HepG2 (cell line): ENCODE data around the gene UPK1B. TPM values are rescaled to one million over a fixed set of nuclear protein-coding genes. Genes with fewer than 3 reads are reported as not detected.

Experiments used
- ATAC-seq: fragments of 200-7000 bp; cut with Tn5 transposase; 3 replicates; pipeline ENCODE4 v1.9.1; 2020; ENCODE audit warnings: mild to moderate bottlenecking, moderate library complexity
- BruUV-seq: library from RNA; stranded (reverse); fragments of 400-500 nt; replicated peaks from 2 replicates; lab custom pipeline; 2021; lab: Mats Ljungman, UMichigan
- CTCF ChIA-PET: fragments of 300-600 bp; formaldehyde crosslinking; extraction: SDS; loops from one replicate; lab custom pipeline; 2021; ENCODE audit warnings: low total read pairs, inconsistent platforms, low intra/inter-chr PET ratio; lab: Yijun Ruan, JAX
- POLR2A ChIA-PET: fragments of 350-600 bp; sonication (Branson Sonifier 250); formaldehyde crosslinking; loops from one replicate; lab custom pipeline; 2020; ENCODE audit warnings: antibody characterized with exemption, inconsistent platforms; lab: Yijun Ruan, JAX
- DNase-seq: peaks from one replicate; pipeline ENCODE4 v3.0.0-alpha.2; 2015; ENCODE audit warnings: low spot score
- FAIRE-seq: peaks from 3 replicates; lab custom pipeline; 2011; peaks lifted over from hg19 to GRCh38; lab: Jason Lieb, UNC
- H2AFZ ChIP-seq: one replicate; pipeline ENCODE4 v1.6.1; 2011; ENCODE audit warnings: low read length, inconsistent platforms
- H3K27ac ChIP-seq: fragments of 300-600 bp; 3 replicates; pipeline ENCODE4 v1.8.0; 2011; ENCODE audit warnings: mixed run types, mild to moderate bottlenecking, mixed read lengths, low read length, inconsistent platforms; ENCODE audit not compliant: insufficient read depth; ENCODE audit errors: extremely low read length
- H3K27me3 ChIP-seq, 2 experiments: fragments of 200-600 bp in 1 of 2; 2 replicates in 1 of 2; 3 replicates in 1 of 2; pipeline versions ENCODE4 v1.6.0 to v1.8.0; 2011; ENCODE audit warnings: low read length in 2 of 2, mild to moderate bottlenecking in 2 of 2, moderate library complexity in 2 of 2, inconsistent platforms in 1 of 2; ENCODE audit not compliant: insufficient read depth in 2 of 2, control insufficient read depth in 1 of 2
- H3K36me3 ChIP-seq, 2 experiments: fragments of 200-600 bp in 1 of 2; replicated peaks in 1 of 2; 2 replicates in 1 of 2; 3 replicates in 1 of 2; pipeline versions ENCODE4 v1.5.1 to v1.8.0; 2011; ENCODE audit warnings: low read length in 2 of 2, inconsistent platforms in 1 of 2; ENCODE audit not compliant: insufficient read depth in 2 of 2, control insufficient read depth in 1 of 2
- H3K4me1 ChIP-seq: 2 replicates; pipeline ENCODE4 v1.5.1; 2012; ENCODE audit warnings: low read length, inconsistent platforms; ENCODE audit not compliant: insufficient read depth
- H3K4me2 ChIP-seq: 2 replicates; pipeline ENCODE4 v1.6.0; 2011; ENCODE audit warnings: low read depth, low read length, inconsistent platforms
- H3K4me3 ChIP-seq, 3 experiments: fragments of 200-600 bp in 1 of 3; sonication (generic), shearing (Covaris generic) in 1 of 3; replicated peaks in 1 of 3; 2 replicates each; pipeline ENCODE4 v1.5.1; 2011 to 2016; ENCODE audit warnings: low read length in 3 of 3, inconsistent platforms in 2 of 3, low read depth in 2 of 3, mild to moderate bottlenecking in 2 of 3, control low read depth in 1 of 3, mixed read lengths in 1 of 3; ENCODE audit not compliant: insufficient read depth in 1 of 3
- H3K79me2 ChIP-seq: one replicate; pipeline ENCODE4 v1.6.1; 2011; ENCODE audit warnings: low read length, inconsistent platforms; ENCODE audit not compliant: insufficient read depth
- H3K9ac ChIP-seq: 2 replicates; pipeline ENCODE4 v1.6.0; 2011; ENCODE audit warnings: mild to moderate bottlenecking, low read depth, low read length, inconsistent platforms; ENCODE audit not compliant: insufficient read depth
- H3K9me3 ChIP-seq: 2 replicates; pipeline ENCODE4 v1.5.1; 2012; ENCODE audit warnings: mild to moderate bottlenecking, low read length
- H4K20me1 ChIP-seq: 2 replicates; pipeline ENCODE4 v1.6.0; 2011; ENCODE audit warnings: inconsistent platforms, mild to moderate bottlenecking, low read length, moderate library complexity; ENCODE audit not compliant: insufficient read depth
- CCAR2 ChIP-seq: fragments of 200-400 bp; formaldehyde crosslinking; optimal IDR thresholded peaks from 2 replicates; pipeline ENCODE3; 2018; ENCODE audit warnings: low read depth, mild to moderate bottlenecking, low read length, moderate library complexity
- JDP2 ChIP-seq: sonication (generic); formaldehyde crosslinking; IDR thresholded peaks from 2 replicates; pipeline ENCODE4 v1.8.1; 2022; ENCODE audit warnings: missing genetic modification reagents, borderline replicate concordance
- MAX ChIP-seq: IDR thresholded peaks from 2 replicates; pipeline ENCODE4 v1.6.1; 2012; ENCODE audit warnings: inconsistent platforms
- SMAD1 ChIP-seq: sonication (generic); formaldehyde crosslinking; IDR thresholded peaks from 2 replicates; pipeline ENCODE4 v1.4.0; 2020; ENCODE audit warnings: missing genetic modification reagents, low read depth, mild to moderate bottlenecking, borderline replicate concordance
- SOX6 ChIP-seq, 2 experiments: fragments of 450-650 bp in 1 of 2; sonication (generic) in 1 of 2; formaldehyde crosslinking in 1 of 2; IDR thresholded peaks; 2 replicates each; pipeline versions ENCODE4 v1.4.0 to v1.6.1; 2017 to 2020; ENCODE audit warnings: antibody characterized with exemption in 1 of 2, mild to moderate bottlenecking in 1 of 2, missing genetic modification reagents in 1 of 2
- TOPORS ChIP-seq: sonication (generic); formaldehyde crosslinking; IDR thresholded peaks from 2 replicates; pipeline ENCODE4 v1.8.0; 2023; ENCODE audit warnings: mild to moderate bottlenecking, missing genetic modification reagents
- ZMAT3 ChIP-seq: sonication (generic); formaldehyde crosslinking; conservative IDR thresholded peaks from 2 replicates; pipeline ENCODE4 v1.7.0; 2021; ENCODE audit warnings: missing genetic modification reagents
- ZNF264 ChIP-seq: sonication (generic); formaldehyde crosslinking; IDR thresholded peaks from 2 replicates; pipeline ENCODE4 v1.4.0; 2020; ENCODE audit warnings: missing genetic modification reagents
- ZNF557 ChIP-seq: sonication (generic); formaldehyde crosslinking; IDR thresholded peaks from 2 replicates; pipeline ENCODE4 v1.4.0; 2020; ENCODE audit warnings: missing genetic modification reagents
- ZNF687 ChIP-seq: sonication (generic); formaldehyde crosslinking; IDR thresholded peaks from 2 replicates; pipeline ENCODE4 v1.5.1; 2020; ENCODE audit warnings: mild to moderate bottlenecking, missing genetic modification reagents, moderate library complexity
- ZNF777 ChIP-seq: sonication (generic); formaldehyde crosslinking; IDR thresholded peaks from 2 replicates; pipeline ENCODE4 v1.4.0; 2020; ENCODE audit warnings: missing genetic modification reagents
- ZSCAN12 ChIP-seq: sonication (generic); formaldehyde crosslinking; IDR thresholded peaks from 2 replicates; pipeline ENCODE4 v1.9.0; 2021; ENCODE audit warnings: mild to moderate bottlenecking, missing genetic modification reagents
- in situ Hi-C: cut with HindIII; loops from 2 replicates; pipeline ENCODE4 v1.10.0; 2017; ENCODE audit warnings: low pct_unique_long_range_greater_than_20kb; ENCODE audit not compliant: extremely low pct_ligation_motif_present
- intact Hi-C: fragments of 100-400 bp; cut with micrococcal nuclease; formaldehyde crosslinking; loops from one replicate; pipeline ENCODE4 v1.10.0; 2022; ENCODE audit not compliant: unreplicated experiment
- polyA plus RNA-seq, 8 experiments: library from polyadenylated mRNA; depleted of rRNA in 3 of 8; stranded (reverse) in 7 of 8; unstranded in 1 of 8; fragments of >200 nt; fragmentation: Illumina TruSeq in 4 of 8; extraction: Trizol in 4 of 8; gene quantifications; 2 replicates each; pipeline versions ENCODE4 v1.2.1 to v1.2.3, GENCODE V29; 2011 to 2016; ENCODE audit warnings: low read depth in 4 of 8, missing spikeins in 1 of 8, mixed read lengths in 1 of 8; ENCODE audit not compliant: insufficient read depth in 1 of 8
- total RNA-seq, 5 experiments: library from RNA; depleted of rRNA; stranded (reverse); fragments of >200 nt; fragmentation: Illumina TruSeq; extraction: Trizol; gene quantifications; 2 replicates each; pipeline ENCODE4 v1.2.3, GENCODE V29; 2016; ENCODE audit warnings: low read depth in 1 of 5
- TF ChIP-seq, protein P1 (sequence below): IDR thresholded peaks from 2 replicates; pipeline ENCODE4 v1.6.1; 2016; ENCODE audit warnings: low read depth
- TF ChIP-seq, protein P2 (sequence below): sonication (generic); formaldehyde crosslinking; IDR thresholded peaks from 2 replicates; pipeline ENCODE4 v1.8.1; 2023; ENCODE audit warnings: missing genetic modification reagents, inconsistent platforms, borderline replicate concordance

UPK1B gene
- total and polyA plus RNA-seq, 2 of the 13 experiments (the other 11 are each of a cell fraction or from before 2014, with no cell fraction given), result not detected

GRCh38 chr3:119187266-119187665 lies 13.9 kb downstream of the UPK1B start:
- H4K20me1 ChIP-seq, result no peaks in the 10 kb centered on the region
- ATAC-seq (no peak), FAIRE-seq (no peak), DNase-seq (no peak)
- H3K4me1 ChIP-seq, result peaks cover 14% of the 10 kb centered on the region
- ChIA-PET POLR2A (no interaction called here), CTCF (no interaction called here)
- H3K9ac ChIP-seq, result no peak overlapping the region
- intact Hi-C loops (no loop called here), in situ Hi-C loops (no loop called here)
- H3K27me3 ChIP-seq, result no peaks in the 10 kb centered on the region
- BruUV-seq, result no TSS peak
- no peaks in the 10 kb centered on the region for H3K36me3 ChIP-seq
- TF ChIP-seq ZNF264 (no peak), CCAR2 (no peak), SMAD1 (CRISPR knock-in tag) (no peak), ZNF777 (CRISPR knock-in tag) (no peak), SOX6 (IDR thresholded peaks at IDR 0.05) (no peak), SOX6 (CRISPR knock-in tag; IDR thresholded peaks at IDR 0.05) (no peak), ZNF557 (CRISPR knock-in tag) (no peak), ZMAT3 (CRISPR knock-in tag) (no peak), ZNF687 (no peak), MAX (no peak), TOPORS (CRISPR knock-in tag) (no peak), ZSCAN12 (no peak), JDP2 (no peak)
- TF ChIP-seq, protein P1, sequence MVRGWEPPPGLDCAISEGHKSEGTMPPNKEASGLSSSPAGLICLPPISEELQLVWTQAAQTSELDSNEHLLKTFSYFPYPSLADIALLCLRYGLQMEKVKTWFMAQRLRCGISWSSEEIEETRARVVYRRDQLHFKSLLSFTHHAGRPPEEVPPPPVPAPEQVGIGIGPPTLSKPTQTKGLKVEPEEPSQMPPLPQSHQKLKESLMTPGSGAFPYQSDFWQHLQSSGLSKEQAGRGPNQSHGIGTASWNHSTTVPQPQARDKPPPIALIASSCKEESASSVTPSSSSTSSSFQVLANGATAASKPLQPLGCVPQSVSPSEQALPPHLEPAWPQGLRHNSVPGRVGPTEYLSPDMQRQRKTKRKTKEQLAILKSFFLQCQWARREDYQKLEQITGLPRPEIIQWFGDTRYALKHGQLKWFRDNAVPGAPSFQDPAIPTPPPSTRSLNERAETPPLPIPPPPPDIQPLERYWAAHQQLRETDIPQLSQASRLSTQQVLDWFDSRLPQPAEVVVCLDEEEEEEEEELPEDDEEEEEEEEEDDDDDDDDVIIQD (CRISPR knock-in tag), result no peak
- TF ChIP-seq, protein P2, sequence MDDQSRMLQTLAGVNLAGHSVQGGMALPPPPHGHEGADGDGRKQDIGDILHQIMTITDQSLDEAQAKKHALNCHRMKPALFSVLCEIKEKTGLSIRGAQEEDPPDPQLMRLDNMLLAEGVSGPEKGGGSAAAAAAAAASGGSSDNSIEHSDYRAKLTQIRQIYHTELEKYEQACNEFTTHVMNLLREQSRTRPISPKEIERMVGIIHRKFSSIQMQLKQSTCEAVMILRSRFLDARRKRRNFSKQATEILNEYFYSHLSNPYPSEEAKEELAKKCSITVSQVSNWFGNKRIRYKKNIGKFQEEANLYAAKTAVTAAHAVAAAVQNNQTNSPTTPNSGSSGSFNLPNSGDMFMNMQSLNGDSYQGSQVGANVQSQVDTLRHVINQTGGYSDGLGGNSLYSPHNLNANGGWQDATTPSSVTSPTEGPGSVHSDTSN (CRISPR knock-in tag), result no peak
- H3K9me3 ChIP-seq, result no peaks in the 10 kb centered on the region
- no peak overlapping the region for H2AFZ ChIP-seq
- no peak overlapping the region for H3K4me2 ChIP-seq
- no peak overlapping the region for H3K4me3 ChIP-seq
- H3K27ac ChIP-seq, result no peak overlapping the region
- H3K79me2 ChIP-seq, result no peaks in the 10 kb centered on the region
